SU-DHL-6 (cell line): ENCODE data around the gene STKLD1.
A peak's percentile ranks its signal among the peaks of the same experiment; 100 is the strongest.
"Not testable (repeated sequence)": the region's sequence is repeated elsewhere in the genome, so short reads cannot be mapped to it uniquely, and the experiment has no call there.

Source experiments
- H2AFZ ChIP-seq: fragments of 200-600 bp; sonication (generic); 2 replicates; pipeline ENCODE4 v1.6.1; 2014; ENCODE audit warnings: low read depth, mild to moderate bottlenecking, moderate library complexity, mixed read lengths, antibody characterized with exemption, low read length; ENCODE audit not compliant: severe bottlenecking
- H3F3A ChIP-seq: fragments of 200-600 bp; shearing (Covaris generic); 2 replicates; pipeline ENCODE4 v1.6.0; 2016; ENCODE audit warnings: antibody characterized with exemption, mild to moderate bottlenecking; ENCODE audit not compliant: insufficient read depth
- H3K27ac ChIP-seq: fragments of 200-600 bp; sonication (generic); 2 replicates; pipeline ENCODE4 v1.5.1; 2016; ENCODE audit warnings: low read depth, mild to moderate bottlenecking, low read length, moderate library complexity, mixed read lengths
- H3K27me3 ChIP-seq: fragments of 200-600 bp; sonication (generic), shearing (Covaris generic); 2 replicates; pipeline ENCODE4 v1.6.0; 2014; ENCODE audit warnings: mild to moderate bottlenecking, low read length
- H3K36me3 ChIP-seq: fragments of 200-600 bp; sonication (generic); 2 replicates; pipeline ENCODE4 v1.6.1; 2014; ENCODE audit warnings: mild to moderate bottlenecking, low read length, mixed read lengths
- H3K4me2 ChIP-seq: fragments of 300-600, 200-600 bp; shearing (Covaris generic), sonication (generic); 2 replicates; pipeline ENCODE4 v1.6.0; 2014; ENCODE audit warnings: low read length, low read depth, mild to moderate bottlenecking; ENCODE audit not compliant: poor library complexity, severe bottlenecking
- H3K4me3 ChIP-seq: fragments of 200-600 bp; sonication (generic); 2 replicates; pipeline ENCODE4 v1.5.1; 2014; ENCODE audit warnings: antibody characterized with exemption, low read length, mild to moderate bottlenecking, mixed read lengths; ENCODE audit not compliant: insufficient read depth, poor library complexity, severe bottlenecking
- H3K79me2 ChIP-seq: fragments of 200-600 bp; sonication (generic); 2 replicates; pipeline ENCODE4 v1.6.1; 2014; ENCODE audit warnings: mild to moderate bottlenecking, low read length, moderate library complexity; ENCODE audit not compliant: insufficient read depth
- H3K9ac ChIP-seq: fragments of 200-600 bp; sonication (generic); 2 replicates; pipeline ENCODE4 v1.7.0; 2014; ENCODE audit warnings: mild to moderate bottlenecking, low read length
- H3K9me2 ChIP-seq: fragments of 200-600 bp; sonication (generic); replicated peaks from 2 replicates; pipeline ENCODE4 v1.6.1; 2014; ENCODE audit warnings: low read length; ENCODE audit not compliant: insufficient read depth
- H3K9me3 ChIP-seq: fragments of 200-600 bp; sonication (generic); 2 replicates; pipeline ENCODE4 v1.6.1; 2014; ENCODE audit warnings: low read length, mixed read lengths; ENCODE audit not compliant: insufficient read depth
- H4K20me1 ChIP-seq: fragments of 200-600 bp; sonication (generic); 2 replicates; pipeline ENCODE4 v1.6.1; 2014; ENCODE audit warnings: low read depth, mild to moderate bottlenecking, antibody characterized with exemption, low read length, moderate library complexity, mixed read lengths
- EZH2phosphoT487 ChIP-seq: fragments of 200-600 bp; sonication (generic), shearing (Covaris generic); conservative IDR thresholded peaks from 2 replicates; pipeline ENCODE4 v1.6.1; 2018; ENCODE audit warnings: mild to moderate bottlenecking, antibody characterized with exemption, low read length, moderate library complexity, mixed read lengths
- TF ChIP-seq, protein P1 (sequence below): fragments of 200-600 bp; sonication (generic); IDR thresholded peaks from one replicate; pipeline ENCODE4 v1.5.1; 2017; ENCODE audit warnings: antibody characterized with exemption, mild to moderate bottlenecking, low read length, moderate library complexity; ENCODE audit not compliant: insufficient read depth, poor library complexity, severe bottlenecking

STKLD1 gene

DNA sequence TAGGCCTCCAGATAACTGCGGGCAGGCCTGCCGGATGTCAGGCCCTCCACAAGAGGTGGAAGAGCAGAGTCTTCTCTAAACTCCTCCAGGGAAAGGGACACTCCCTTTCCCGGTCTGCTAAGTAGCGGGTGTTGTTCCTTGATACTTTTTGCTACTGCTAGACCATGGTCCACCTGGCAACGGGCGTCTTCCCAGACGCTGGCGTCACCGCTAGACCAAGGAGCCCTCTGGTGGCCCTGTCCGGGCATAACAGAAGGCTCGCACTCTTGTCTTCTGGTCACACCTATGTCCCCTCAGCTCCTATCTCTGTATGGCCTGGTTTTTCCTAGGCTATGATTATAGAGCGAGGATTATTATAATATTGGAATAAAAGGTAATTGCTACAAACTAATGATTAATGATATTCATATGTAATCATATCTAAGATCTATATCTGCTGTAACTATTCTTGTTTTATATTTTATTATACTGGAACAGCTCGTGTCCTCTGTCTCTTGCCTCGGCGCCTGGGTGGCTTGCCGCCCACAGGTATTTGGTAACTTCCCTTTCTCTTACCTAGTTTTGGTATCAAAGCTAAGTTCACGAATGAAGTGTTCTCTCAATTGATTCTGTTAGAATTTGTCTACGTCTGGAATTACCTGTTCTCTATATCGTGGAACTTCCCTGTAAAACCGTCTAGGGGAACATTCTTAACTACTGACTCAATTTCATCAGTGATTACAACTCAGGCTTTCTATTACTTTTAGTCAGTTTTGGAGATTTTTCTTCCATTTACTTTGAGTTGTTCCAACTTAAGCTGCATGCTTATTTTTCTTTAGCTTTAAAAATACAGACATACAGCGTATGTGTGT, 46.6 kb upstream of the STKLD1 start:
- not testable (repeated sequence) for H3K79me2 ChIP-seq, H3K27ac ChIP-seq, H3K36me3 ChIP-seq, H4K20me1 ChIP-seq, H3K4me3 ChIP-seq, H3K27me3 ChIP-seq, H3K9me2 ChIP-seq, H2AFZ ChIP-seq, H3K9ac ChIP-seq, H3K9me3 ChIP-seq, H3K4me2 ChIP-seq
- TF ChIP-seq, protein P1, sequence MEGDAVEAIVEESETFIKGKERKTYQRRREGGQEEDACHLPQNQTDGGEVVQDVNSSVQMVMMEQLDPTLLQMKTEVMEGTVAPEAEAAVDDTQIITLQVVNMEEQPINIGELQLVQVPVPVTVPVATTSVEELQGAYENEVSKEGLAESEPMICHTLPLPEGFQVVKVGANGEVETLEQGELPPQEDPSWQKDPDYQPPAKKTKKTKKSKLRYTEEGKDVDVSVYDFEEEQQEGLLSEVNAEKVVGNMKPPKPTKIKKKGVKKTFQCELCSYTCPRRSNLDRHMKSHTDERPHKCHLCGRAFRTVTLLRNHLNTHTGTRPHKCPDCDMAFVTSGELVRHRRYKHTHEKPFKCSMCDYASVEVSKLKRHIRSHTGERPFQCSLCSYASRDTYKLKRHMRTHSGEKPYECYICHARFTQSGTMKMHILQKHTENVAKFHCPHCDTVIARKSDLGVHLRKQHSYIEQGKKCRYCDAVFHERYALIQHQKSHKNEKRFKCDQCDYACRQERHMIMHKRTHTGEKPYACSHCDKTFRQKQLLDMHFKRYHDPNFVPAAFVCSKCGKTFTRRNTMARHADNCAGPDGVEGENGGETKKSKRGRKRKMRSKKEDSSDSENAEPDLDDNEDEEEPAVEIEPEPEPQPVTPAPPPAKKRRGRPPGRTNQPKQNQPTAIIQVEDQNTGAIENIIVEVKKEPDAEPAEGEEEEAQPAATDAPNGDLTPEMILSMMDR, result peak; percentile 23
- H3F3A ChIP-seq, result peaks cover 14% of the 10 kb centered on the region

DNA sequence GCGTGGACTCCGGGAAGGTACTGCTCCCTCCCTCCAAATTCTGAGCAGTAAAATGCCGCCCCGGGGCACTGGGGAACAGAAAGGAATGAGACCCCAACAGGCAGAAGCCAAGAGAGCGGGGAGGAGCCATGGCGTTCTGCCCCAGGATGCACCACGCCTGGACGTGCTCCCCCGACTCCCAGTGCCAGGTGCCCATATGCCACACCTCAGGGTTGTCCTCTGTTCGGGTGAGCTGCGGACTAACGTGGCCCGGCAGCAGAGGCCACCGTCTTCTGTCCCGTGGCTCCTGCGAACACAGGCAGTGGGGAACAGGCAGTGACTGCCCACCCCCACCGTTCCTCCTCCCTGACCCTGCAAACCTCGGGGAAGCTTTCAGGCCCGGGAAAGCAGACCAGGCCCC, 44.9 kb upstream of the STKLD1 start:
- no peaks in the 10 kb centered on the region for H4K20me1 ChIP-seq
- H3K9ac ChIP-seq, result no peak overlapping the region
- H3K36me3 ChIP-seq, result no peaks in the 10 kb centered on the region

DNA sequence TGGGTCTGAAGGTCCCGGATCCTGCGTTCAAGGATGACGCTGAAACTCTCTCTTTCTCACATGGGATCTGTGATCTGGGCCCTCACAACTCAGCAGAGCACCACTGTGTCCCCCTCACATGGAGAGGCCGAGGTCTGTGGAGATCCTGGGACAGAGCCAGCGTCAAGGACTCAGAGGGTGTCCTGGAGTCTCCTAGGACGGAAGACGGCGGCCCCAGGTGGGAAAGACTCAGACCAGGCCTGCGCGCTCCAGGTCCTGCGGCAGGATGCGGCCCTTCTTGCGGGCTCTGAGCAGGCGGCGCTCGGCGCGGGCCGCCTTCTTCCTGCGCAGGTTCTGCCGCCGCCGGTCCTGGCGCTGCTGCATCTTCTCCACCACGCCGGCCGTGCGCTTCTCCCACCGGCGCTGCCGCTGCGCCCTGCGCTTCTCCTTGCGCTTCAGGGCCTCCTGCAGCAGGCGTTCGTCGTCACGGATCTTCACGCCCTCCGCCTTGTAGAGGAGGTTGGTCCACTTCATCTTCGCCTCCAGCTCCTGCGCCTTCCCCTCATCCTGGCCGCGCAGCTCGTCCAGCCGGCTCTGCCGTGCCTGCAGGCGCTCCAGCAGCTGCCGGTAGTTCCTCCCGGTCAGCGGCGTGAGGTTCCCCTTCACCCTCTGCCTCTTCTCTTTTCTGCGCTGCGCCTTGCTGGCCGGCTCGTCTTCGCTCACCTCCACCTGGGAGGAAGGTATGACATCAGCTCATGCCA, 44.4 kb upstream of the STKLD1 start:
- TF ChIP-seq EZH2phosphoT487, result no peak
- TF ChIP-seq, protein P1, result no peak
- H3K4me3 ChIP-seq, result no peak overlapping the region
- no peaks in the 10 kb centered on the region for H3K27me3 ChIP-seq
- peaks cover 14% of the 10 kb centered on the region for H3F3A ChIP-seq
- no peaks in the 10 kb centered on the region for H3K9me2 ChIP-seq
- no peak overlapping the region for H2AFZ ChIP-seq
- H3K9ac ChIP-seq, result no peak overlapping the region
- no peak overlapping the region for H3K27ac ChIP-seq
- H3K36me3 ChIP-seq, result no peaks in the 10 kb centered on the region
- H3K4me2 ChIP-seq, result no peak overlapping the region
- H3K79me2 ChIP-seq, result peaks cover 17% of the 10 kb centered on the region
- no peaks in the 10 kb centered on the region for H4K20me1 ChIP-seq
- no peaks in the 10 kb centered on the region for H3K9me3 ChIP-seq

More for the DNA sequence above, 44.9 kb upstream of the STKLD1 start:
- Histone ChIP-seq H3K79me2 (peaks cover 17% of the 10 kb centered on the region), H3K27ac (no peak overlapping the region), H3K4me2 (no peak overlapping the region), H2AFZ (no peak overlapping the region), H3F3A (peaks cover 14% of the 10 kb centered on the region), H3K9me3 (no peaks in the 10 kb centered on the region), H3K27me3 (no peaks in the 10 kb centered on the region), H3K4me3 (no peak overlapping the region), H3K9me2 (no peaks in the 10 kb centered on the region)
- TF ChIP-seq, protein P1, result no peak
- TF ChIP-seq EZH2phosphoT487, result no peak
